ENCODE results near the gene PLCH2.

GRCh38 chr1:2462819-2463218, 13.3 kb upstream of the PLCH2 start:
- no peak for TF ChIP-seq EZH2 (IDR thresholded peaks at IDR 0.05; ENCODE audit: low read length, unreplicated experiment)
- no peak for TF ChIP-seq CTCF (conservative IDR thresholded peaks at IDR 0.05; ENCODE audit: low read depth, low read length)

Measured in PC-3 (cell line).